Measurements from ENCODE around the gene GPR15. TPM values are rescaled to one million over a fixed set of nuclear protein-coding genes. Genes with fewer than 3 reads are reported as not detected.

GPR15 gene
- total RNA-seq = not detected

GRCh38 chr3:98531622-98532274, at the start of gene GPR15:
Gene GPR15 (plus strand): TSS chr3:98531978. CDS start chr3:98532034, 56 bp downstream.
- no peak within 1 kb of the TSS for H3K27ac ChIP-seq
- no peak for TF ChIP-seq CTCF (IDR thresholded peaks at IDR 0.05)
- H3K27me3 ChIP-seq = no peaks in the 10 kb centered on the region
- H3K4me1 ChIP-seq = no peaks in the 10 kb centered on the region
- H3K36me3 ChIP-seq = no peaks in the 10 kb centered on the region
- intact Hi-C loops (cut with DNase I) = no loop called here
- H3K4me3 ChIP-seq = no peak within 1 kb of the TSS
- H3K9me3 ChIP-seq = no peaks in the 10 kb centered on the region
- no peak for DNase-seq (ENCODE audit: low spot score in 2 of 2)

- no peak for TF ChIP-seq CTCF (IDR thresholded peaks at IDR 0.05)
- Histone ChIP-seq H3K27me3 (no peaks in the 10 kb centered on the region), H3K4me3 (no peak overlapping the region), H3K9me3 (peaks cover 39 to 73% of the 10 kb centered on the region in 2 donors), H3K27ac (no peak overlapping the region), H3K36me3 (no peaks in the 10 kb centered on the region), H3K4me1 (no peaks in the 10 kb centered on the region)
- intact Hi-C loops (cut with DNase I) = no loop called here
- no peak for DNase-seq (ENCODE audit: low spot score in 2 of 2)
These were observed 48.9 kb upstream of the GPR15 start for GRCh38 chr3:98482717-98483482.

GRCh38 chr3:98483626-98484025, 48.2 kb upstream of the GPR15 start:
- Histone ChIP-seq H3K9me3 (peaks cover 34 to 73% of the 10 kb centered on the region in 2 donors), H3K36me3 (no peaks in the 10 kb centered on the region), H3K27ac (no peak overlapping the region), H3K4me3 (no peak overlapping the region), H3K4me1 (no peaks in the 10 kb centered on the region), H3K27me3 (no peaks in the 10 kb centered on the region)
- intact Hi-C loops (cut with DNase I) = no loop called here
- no peak for DNase-seq (ENCODE audit: low spot score in 2 of 2)
- TF ChIP-seq CTCF (IDR thresholded peaks at IDR 0.05) = no peak

- no peak for TF ChIP-seq CTCF (IDR thresholded peaks at IDR 0.05)
- H3K4me3 ChIP-seq = no peak within 1 kb of the TSS
These were observed 34.4 kb upstream of the GPR15 start, which contains the start of gene OR5K2 for GRCh38 chr3:98497381-98497780. Gene OR5K2 (plus strand): TSS chr3:98497681. CDS start chr3:98497681, 0 bp downstream.

GRCh38 chr3:98500019-98500418, 31.8 kb upstream of the GPR15 start:
- no peak for TF ChIP-seq CTCF (IDR thresholded peaks at IDR 0.05)
- Histone ChIP-seq H3K27ac (no peak overlapping the region), H3K4me1 (no peaks in the 10 kb centered on the region), H3K9me3 (no peaks in the 10 kb centered on the region), H3K27me3 (no peaks in the 10 kb centered on the region), H3K36me3 (no peaks in the 10 kb centered on the region), H3K4me3 (no peak overlapping the region)
- intact Hi-C loops (cut with DNase I) = no loop called here
- no peak for DNase-seq (ENCODE audit: low spot score in 2 of 2)

More at GRCh38 chr3:98497381-98497780, 34.4 kb upstream of the GPR15 start, which contains the start of gene OR5K2:
- intact Hi-C loops (cut with DNase I) = no loop called here
- no peak for DNase-seq (ENCODE audit: low spot score in 2 of 2)
- no peaks in the 10 kb centered on the region for H3K36me3 ChIP-seq
- H3K4me1 ChIP-seq = no peaks in the 10 kb centered on the region
- H3K27me3 ChIP-seq = no peaks in the 10 kb centered on the region
- H3K9me3 ChIP-seq = no peaks in the 10 kb centered on the region
- H3K27ac ChIP-seq = no peak within 1 kb of the TSS
